ENCODE measurements around the gene SCART1.

GRCh38 chr10:133439517-133440461 is 14.0 kb upstream of the SCART1 start:
- TF ChIP-seq TAF1 (IDR thresholded peaks at IDR 0.05; ENCODE audit: low read depth), result no peak
- no peak for TF ChIP-seq YY1 (IDR thresholded peaks at IDR 0.05; ENCODE audit: low read depth)
- no peak for TF ChIP-seq ZBTB7A (IDR thresholded peaks at IDR 0.05; ENCODE audit: low read depth)
- no peak for TF ChIP-seq TCF12 (IDR thresholded peaks at IDR 0.05; ENCODE audit: low read depth)
